A673 (cell line): ENCODE data around the gene SIAH3.

Source experiments
- EZH2 ChIP-seq: fragments of 200-600 bp; sonication (generic); IDR thresholded peaks from 2 replicates; pipeline ENCODE4 v1.6.1; 2017; ENCODE audit warnings: borderline replicate concordance, low read depth, mild to moderate bottlenecking, mixed read lengths, antibody characterized with exemption, low read length; ENCODE audit not compliant: poor library complexity, severe bottlenecking
- TF ChIP-seq, protein P1 (sequence below): fragments of 300-800, 200-600 bp; sonication (generic); conservative IDR thresholded peaks from 2 replicates; pipeline ENCODE4 v1.5.1; 2017; ENCODE audit warnings: low read depth, mild to moderate bottlenecking, antibody characterized with exemption, low read length, moderate library complexity, mixed read lengths

GRCh38 chr13:45787346-45787745 lies 64.2 kb downstream of the SIAH3 start:
- TF ChIP-seq, protein P1, sequence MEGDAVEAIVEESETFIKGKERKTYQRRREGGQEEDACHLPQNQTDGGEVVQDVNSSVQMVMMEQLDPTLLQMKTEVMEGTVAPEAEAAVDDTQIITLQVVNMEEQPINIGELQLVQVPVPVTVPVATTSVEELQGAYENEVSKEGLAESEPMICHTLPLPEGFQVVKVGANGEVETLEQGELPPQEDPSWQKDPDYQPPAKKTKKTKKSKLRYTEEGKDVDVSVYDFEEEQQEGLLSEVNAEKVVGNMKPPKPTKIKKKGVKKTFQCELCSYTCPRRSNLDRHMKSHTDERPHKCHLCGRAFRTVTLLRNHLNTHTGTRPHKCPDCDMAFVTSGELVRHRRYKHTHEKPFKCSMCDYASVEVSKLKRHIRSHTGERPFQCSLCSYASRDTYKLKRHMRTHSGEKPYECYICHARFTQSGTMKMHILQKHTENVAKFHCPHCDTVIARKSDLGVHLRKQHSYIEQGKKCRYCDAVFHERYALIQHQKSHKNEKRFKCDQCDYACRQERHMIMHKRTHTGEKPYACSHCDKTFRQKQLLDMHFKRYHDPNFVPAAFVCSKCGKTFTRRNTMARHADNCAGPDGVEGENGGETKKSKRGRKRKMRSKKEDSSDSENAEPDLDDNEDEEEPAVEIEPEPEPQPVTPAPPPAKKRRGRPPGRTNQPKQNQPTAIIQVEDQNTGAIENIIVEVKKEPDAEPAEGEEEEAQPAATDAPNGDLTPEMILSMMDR, result no peak
- no peak for TF ChIP-seq EZH2
